Nucleus accumbens (tissue), 56 donors: ENCODE results near the gene CPAMD8.
"Not testable (repeated sequence)": the region's sequence is repeated elsewhere in the genome, so short reads cannot be mapped to it uniquely, and the experiment has no call there.

Experiments used
- DNase-seq, 56 donors: peaks; one replicate each; lab custom pipeline; 2025; lab: John Stamatoyannopoulos, UW

Gene CPAMD8

GRCh38 chr19:17043744-17044143 lies 17.1 kb upstream of the CPAMD8 start:
- DNase-seq: no peak

GRCh38 chr19:17041976-17042375 lies 15.4 kb upstream of the CPAMD8 start:
- no peak for DNase-seq

- DNase-seq: peak in 22 of 56 donors; percentile 0 to 61 (median 13)
Observed at GRCh38 chr19:17037966-17038500, 11.4 kb upstream of the CPAMD8 start.

- DNase-seq: no peak
Observed at GRCh38 chr19:17037184-17037583, 10.6 kb upstream of the CPAMD8 start.

GRCh38 chr19:17036640-17037039 lies 10.0 kb upstream of the CPAMD8 start:
- no peak for DNase-seq

- no peak for DNase-seq
Observed at GRCh38 chr19:17035842-17036424, 9.3 kb upstream of the CPAMD8 start.

GRCh38 chr19:17031741-17032140 lies 5.1 kb upstream of the CPAMD8 start:
- DNase-seq: no peak

GRCh38 chr19:17027535-17027975 lies 945 bp upstream of the CPAMD8 start:
- no peak for DNase-seq

GRCh38 chr19:17025991-17026658 lies 485 bp downstream of the CPAMD8 start:
- no peak for DNase-seq

- DNase-seq: no peak
Observed at GRCh38 chr19:17025361-17025760, 1.2 kb downstream of the CPAMD8 start.

GRCh38 chr19:17024941-17025340 lies 1.7 kb downstream of the CPAMD8 start:
- not testable (repeated sequence) for DNase-seq

GRCh38 chr19:17023805-17024204 lies 2.8 kb downstream of the CPAMD8 start:
- DNase-seq: no peak

- DNase-seq: no peak
Observed at GRCh38 chr19:17022738-17023137, 3.9 kb downstream of the CPAMD8 start.

- DNase-seq: no peak
Observed at GRCh38 chr19:17021793-17022590, 4.6 kb downstream of the CPAMD8 start.

- DNase-seq: no peak
Observed at GRCh38 chr19:17021328-17021727, 5.3 kb downstream of the CPAMD8 start.

- DNase-seq: peak in 1 of 56 donors; percentile 22
Observed at GRCh38 chr19:17020823-17021222, 5.8 kb downstream of the CPAMD8 start.

- peak in 24 of 56 donors; percentile 3 to 40 (median 20) for DNase-seq
Observed at GRCh38 chr19:17020385-17020784, 6.2 kb downstream of the CPAMD8 start.

GRCh38 chr19:17014212-17014861 lies 12.3 kb downstream of the CPAMD8 start:
- DNase-seq: not testable (repeated sequence)

GRCh38 chr19:17011485-17011884 lies 15.1 kb downstream of the CPAMD8 start:
- no peak for DNase-seq

GRCh38 chr19:17006579-17006978 lies 20.0 kb downstream of the CPAMD8 start:
- DNase-seq: no peak

- DNase-seq: no peak
Observed at GRCh38 chr19:17005000-17005399, 21.6 kb downstream of the CPAMD8 start.
